SK-N-SH (cell line): ENCODE results near the gene UCHL5. TPM values are rescaled to one million over a fixed set of nuclear protein-coding genes. Genes with fewer than 3 reads are reported as not detected.

Experiments
- CTCF ChIA-PET: fragments of 300-600, 350-600 bp; formaldehyde crosslinking; extraction: SDS; loops from one replicate; lab custom pipeline; 2021; lab: Yijun Ruan, JAX
- POLR2A ChIA-PET: fragments of 350-600 bp; sonication (Branson Sonifier 250); formaldehyde crosslinking; extraction: SDS; loops from one replicate; lab custom pipeline; 2020; ENCODE audit warnings: antibody characterized with exemption, inconsistent platforms; lab: Yijun Ruan, JAX
- DNase-seq: peaks from one replicate; pipeline ENCODE4 v3.0.0; 2012
- H2AFZ ChIP-seq: fragments of 200-600 bp; sonication (generic); 2 replicates; pipeline ENCODE4 v1.8.1; 2016; ENCODE audit warnings: antibody characterized with exemption, mild to moderate bottlenecking, low read depth
- H3F3A ChIP-seq: fragments of 200-600 bp; sonication (generic); replicated peaks from 2 replicates; pipeline ENCODE3; 2016; ENCODE audit warnings: antibody characterized with exemption, mild to moderate bottlenecking; ENCODE audit not compliant: insufficient read depth
- H3K27ac ChIP-seq, 2 experiments: fragments of 200-500 bp in 1 of 2; fragments of 200-600 bp in 1 of 2; sonication (Bioruptor generic) in 1 of 2; sonication (generic), shearing (Covaris generic) in 1 of 2; 2 replicates each; pipeline versions ENCODE4 v1.5.1 to v1.6.1; 2014 to 2016; ENCODE audit warnings: low read depth in 2 of 2, inconsistent platforms in 1 of 2, low read length in 1 of 2, mild to moderate bottlenecking in 1 of 2, mixed read lengths in 1 of 2
- H3K27me3 ChIP-seq: fragments of 200-600 bp; sonication (generic), shearing (Covaris generic); 2 replicates; pipeline ENCODE4 v1.6.1; 2016; ENCODE audit warnings: mixed run types; ENCODE audit not compliant: insufficient read depth
- H3K36me3 ChIP-seq, 2 experiments: fragments of 200-500 bp in 1 of 2; fragments of 200-600 bp in 1 of 2; sonication (Bioruptor generic) in 1 of 2; sonication (generic) in 1 of 2; replicated peaks in 1 of 2; 2 replicates each; pipeline versions ENCODE3 to v1.5.1; 2014 to 2016; ENCODE audit warnings: low read length in 1 of 2, mild to moderate bottlenecking in 1 of 2; ENCODE audit not compliant: insufficient read depth in 2 of 2, control insufficient read depth in 1 of 2
- H3K4me1 ChIP-seq, 2 experiments: fragments of 200-500 bp in 1 of 2; fragments of 200-600 bp in 1 of 2; sonication (Bioruptor generic) in 1 of 2; sonication (generic), shearing (Covaris generic) in 1 of 2; 2 replicates each; pipeline versions ENCODE4 v1.5.1 to v1.6.1; 2014 to 2016; ENCODE audit warnings: low read depth in 1 of 2, low read length in 1 of 2, mixed run types in 1 of 2; ENCODE audit not compliant: insufficient read depth in 2 of 2, control insufficient read depth in 1 of 2
- H3K4me2 ChIP-seq: fragments of 200-600 bp; sonication (generic), shearing (Covaris generic); 2 replicates; pipeline ENCODE4 v1.6.1; 2017; ENCODE audit warnings: mixed run types
- H3K4me3 ChIP-seq, 2 experiments: fragments of 200-500 bp in 1 of 2; fragments of 200-600 bp in 1 of 2; sonication (Bioruptor generic) in 1 of 2; sonication (generic), shearing (Covaris generic) in 1 of 2; 2 replicates each; pipeline versions ENCODE4 v1.5.1 to v1.8.1; 2014 to 2016; ENCODE audit warnings: low read depth in 2 of 2, inconsistent platforms in 1 of 2, low read length in 1 of 2, mild to moderate bottlenecking in 1 of 2, mixed read lengths in 1 of 2, moderate library complexity in 1 of 2
- H3K79me2 ChIP-seq: fragments of 200-600 bp; sonication (generic); 2 replicates; pipeline ENCODE4 v1.8.1; 2017; ENCODE audit warnings: mild to moderate bottlenecking; ENCODE audit not compliant: insufficient read depth
- H3K9ac ChIP-seq: fragments of 200-600 bp; sonication (generic); 2 replicates; pipeline ENCODE4 v1.6.1; 2017; ENCODE audit warnings: mixed run types
- H3K9me2 ChIP-seq: fragments of 200-600 bp; sonication (generic); 2 replicates; pipeline ENCODE4 v1.6.1; 2017; ENCODE audit warnings: mixed run types
- H3K9me3 ChIP-seq: fragments of 200-600 bp; sonication (generic); 2 replicates; pipeline ENCODE4 v1.6.1; 2017; ENCODE audit warnings: mixed run types, mild to moderate bottlenecking, moderate library complexity
- H4K20me1 ChIP-seq: fragments of 200-600 bp; sonication (generic); 2 replicates; pipeline ENCODE4 v1.6.1; 2017; ENCODE audit warnings: mild to moderate bottlenecking, mixed run types; ENCODE audit not compliant: insufficient read depth
- CHD2 ChIP-seq: fragments of 150-350 bp; IDR thresholded peaks from 2 replicates; pipeline ENCODE4 v1.6.1; 2018; ENCODE audit warnings: low read length; ENCODE audit not compliant: partially characterized antibody
- ELF1 ChIP-seq: IDR thresholded peaks from 2 replicates; pipeline ENCODE4 v1.4.0; 2012
- FOSL2 ChIP-seq: IDR thresholded peaks from 2 replicates; pipeline ENCODE4 v1.4.0; 2012; ENCODE audit warnings: low read depth, mild to moderate bottlenecking, moderate library complexity, borderline replicate concordance
- FOXM1 ChIP-seq: IDR thresholded peaks from 2 replicates; pipeline ENCODE4 v1.4.0; 2012; ENCODE audit warnings: low read depth, mild to moderate bottlenecking
- GABPA ChIP-seq: IDR thresholded peaks from 2 replicates; pipeline ENCODE4 v1.4.0; 2012; ENCODE audit warnings: low read depth, mild to moderate bottlenecking
- JUND ChIP-seq: IDR thresholded peaks from 2 replicates; pipeline ENCODE4 v1.4.0; 2012
- MEF2A ChIP-seq: IDR thresholded peaks from 2 replicates; pipeline ENCODE4 v1.4.0; 2012; ENCODE audit warnings: low read depth, borderline replicate concordance
- MXI1 ChIP-seq: IDR thresholded peaks from 2 replicates; pipeline ENCODE4 v1.6.1; 2012; ENCODE audit warnings: mild to moderate bottlenecking, low read depth, low read length, improper control_type of control experiment
- NRF1 ChIP-seq: IDR thresholded peaks from 2 replicates; pipeline ENCODE4 v1.6.1; 2012; ENCODE audit warnings: low read depth, mild to moderate bottlenecking, low read length
- POLR2AphosphoS5 ChIP-seq: IDR thresholded peaks from 2 replicates; pipeline ENCODE4 v1.6.1; 2012; ENCODE audit warnings: low read depth, low read length
- RAD21 ChIP-seq: IDR thresholded peaks from 2 replicates; pipeline ENCODE4 v1.6.1; 2012; ENCODE audit warnings: mild to moderate bottlenecking, low read length
- RCOR1 ChIP-seq: fragments of 150-350 bp; IDR thresholded peaks from 2 replicates; pipeline ENCODE4 v1.6.1; 2017; ENCODE audit warnings: antibody characterized with exemption, low read length
- RXRA ChIP-seq: IDR thresholded peaks from 2 replicates; pipeline ENCODE4 v1.4.0; 2012; ENCODE audit warnings: low read depth, mild to moderate bottlenecking, borderline replicate concordance
- SMC3 ChIP-seq: IDR thresholded peaks from 2 replicates; pipeline ENCODE4 v1.6.1; 2012; ENCODE audit warnings: low read depth, low read length, improper control_type of control experiment
- TCF12 ChIP-seq: IDR thresholded peaks from 2 replicates; pipeline ENCODE4 v1.4.0; 2012
- TEAD4 ChIP-seq: IDR thresholded peaks from 2 replicates; pipeline ENCODE4 v1.4.0; 2012; ENCODE audit warnings: mild to moderate bottlenecking, borderline replicate concordance; ENCODE audit not compliant: insufficient read depth
- YY1 ChIP-seq: IDR thresholded peaks from 2 replicates; pipeline ENCODE4 v1.4.0; 2012; ENCODE audit warnings: low read depth, mild to moderate bottlenecking
- WGBS: methylation state at CpG from one replicate; pipeline ENCODE4 v1.1.6; 2017; ENCODE audit warnings: low lambda C conversion rate; 5-methylcytosine and 5-hydroxymethylcytosine counted together
- polyA plus RNA-seq, 3 experiments: library from polyadenylated mRNA; depleted of rRNA; stranded (reverse); fragments of >200 nt; gene quantifications; 2 replicates each; pipeline ENCODE4 v1.2.3, GENCODE V29; 2012
- TF ChIP-seq, protein P1 (sequence below): IDR thresholded peaks from 2 replicates; pipeline ENCODE4 v1.6.1; 2012; ENCODE audit warnings: mild to moderate bottlenecking, low read depth, low read length, moderate library complexity
- TF ChIP-seq, protein P2 (sequence below): IDR thresholded peaks from 2 replicates; pipeline ENCODE4 v1.4.0; 2012; ENCODE audit warnings: low read depth
- TF ChIP-seq, protein P3 (sequence below): fragments of 150-350 bp; IDR thresholded peaks from 2 replicates; pipeline ENCODE4 v1.6.1; 2017; ENCODE audit warnings: antibody characterized with exemption, low read length, low read depth, borderline replicate concordance
- TF ChIP-seq, protein P4 (sequence below): IDR thresholded peaks from 2 replicates; pipeline ENCODE4 v1.4.0; 2012; ENCODE audit warnings: low read depth, borderline replicate concordance
- TF ChIP-seq, protein P5 (sequence below): IDR thresholded peaks from 2 replicates; pipeline ENCODE4 v1.4.0; 2012; ENCODE audit warnings: low read depth, borderline replicate concordance

UCHL5 gene
- polyA plus RNA-seq, 1 of the 3 experiments (the other 2 are of a cell fraction): 14.9 TPM

DNA sequence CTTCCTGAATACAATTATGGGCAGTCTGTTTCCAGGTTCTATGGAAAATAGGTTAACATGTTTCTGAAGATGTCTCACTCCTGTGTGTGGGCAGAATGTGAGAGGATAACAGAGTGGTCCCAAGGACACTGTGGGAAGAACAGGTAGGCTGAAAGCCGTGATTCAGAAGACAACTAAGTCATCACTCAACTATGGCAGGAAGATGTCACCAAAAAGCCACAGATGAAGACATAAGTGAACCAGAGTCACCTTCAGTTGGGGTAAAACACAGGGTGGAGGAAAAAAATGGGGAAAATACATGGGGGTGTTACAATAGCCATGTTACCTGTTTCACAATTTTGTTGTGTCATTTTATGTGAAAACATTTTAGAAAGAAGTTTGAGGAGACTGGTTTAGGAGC is 75.1 kb downstream of the UCHL5 start (continued):
- TF ChIP-seq, protein P1, sequence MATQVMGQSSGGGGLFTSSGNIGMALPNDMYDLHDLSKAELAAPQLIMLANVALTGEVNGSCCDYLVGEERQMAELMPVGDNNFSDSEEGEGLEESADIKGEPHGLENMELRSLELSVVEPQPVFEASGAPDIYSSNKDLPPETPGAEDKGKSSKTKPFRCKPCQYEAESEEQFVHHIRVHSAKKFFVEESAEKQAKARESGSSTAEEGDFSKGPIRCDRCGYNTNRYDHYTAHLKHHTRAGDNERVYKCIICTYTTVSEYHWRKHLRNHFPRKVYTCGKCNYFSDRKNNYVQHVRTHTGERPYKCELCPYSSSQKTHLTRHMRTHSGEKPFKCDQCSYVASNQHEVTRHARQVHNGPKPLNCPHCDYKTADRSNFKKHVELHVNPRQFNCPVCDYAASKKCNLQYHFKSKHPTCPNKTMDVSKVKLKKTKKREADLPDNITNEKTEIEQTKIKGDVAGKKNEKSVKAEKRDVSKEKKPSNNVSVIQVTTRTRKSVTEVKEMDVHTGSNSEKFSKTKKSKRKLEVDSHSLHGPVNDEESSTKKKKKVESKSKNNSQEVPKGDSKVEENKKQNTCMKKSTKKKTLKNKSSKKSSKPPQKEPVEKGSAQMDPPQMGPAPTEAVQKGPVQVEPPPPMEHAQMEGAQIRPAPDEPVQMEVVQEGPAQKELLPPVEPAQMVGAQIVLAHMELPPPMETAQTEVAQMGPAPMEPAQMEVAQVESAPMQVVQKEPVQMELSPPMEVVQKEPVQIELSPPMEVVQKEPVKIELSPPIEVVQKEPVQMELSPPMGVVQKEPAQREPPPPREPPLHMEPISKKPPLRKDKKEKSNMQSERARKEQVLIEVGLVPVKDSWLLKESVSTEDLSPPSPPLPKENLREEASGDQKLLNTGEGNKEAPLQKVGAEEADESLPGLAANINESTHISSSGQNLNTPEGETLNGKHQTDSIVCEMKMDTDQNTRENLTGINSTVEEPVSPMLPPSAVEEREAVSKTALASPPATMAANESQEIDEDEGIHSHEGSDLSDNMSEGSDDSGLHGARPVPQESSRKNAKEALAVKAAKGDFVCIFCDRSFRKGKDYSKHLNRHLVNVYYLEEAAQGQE: no peak
- TF ChIP-seq, protein P2, sequence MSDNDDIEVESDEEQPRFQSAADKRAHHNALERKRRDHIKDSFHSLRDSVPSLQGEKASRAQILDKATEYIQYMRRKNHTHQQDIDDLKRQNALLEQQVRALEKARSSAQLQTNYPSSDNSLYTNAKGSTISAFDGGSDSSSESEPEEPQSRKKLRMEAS: no peak
- TF ChIP-seq YY1: no peak
- no peak for TF ChIP-seq RXRA
- no peak for TF ChIP-seq GABPA
- TF ChIP-seq, protein P3, sequence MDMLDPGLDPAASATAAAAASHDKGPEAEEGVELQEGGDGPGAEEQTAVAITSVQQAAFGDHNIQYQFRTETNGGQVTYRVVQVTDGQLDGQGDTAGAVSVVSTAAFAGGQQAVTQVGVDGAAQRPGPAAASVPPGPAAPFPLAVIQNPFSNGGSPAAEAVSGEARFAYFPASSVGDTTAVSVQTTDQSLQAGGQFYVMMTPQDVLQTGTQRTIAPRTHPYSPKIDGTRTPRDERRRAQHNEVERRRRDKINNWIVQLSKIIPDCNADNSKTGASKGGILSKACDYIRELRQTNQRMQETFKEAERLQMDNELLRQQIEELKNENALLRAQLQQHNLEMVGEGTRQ: no peak
- no peak for TF ChIP-seq MXI1
- no peak for TF ChIP-seq SMC3
- no peak for TF ChIP-seq TCF12
- no peak for TF ChIP-seq FOSL2

DNA sequence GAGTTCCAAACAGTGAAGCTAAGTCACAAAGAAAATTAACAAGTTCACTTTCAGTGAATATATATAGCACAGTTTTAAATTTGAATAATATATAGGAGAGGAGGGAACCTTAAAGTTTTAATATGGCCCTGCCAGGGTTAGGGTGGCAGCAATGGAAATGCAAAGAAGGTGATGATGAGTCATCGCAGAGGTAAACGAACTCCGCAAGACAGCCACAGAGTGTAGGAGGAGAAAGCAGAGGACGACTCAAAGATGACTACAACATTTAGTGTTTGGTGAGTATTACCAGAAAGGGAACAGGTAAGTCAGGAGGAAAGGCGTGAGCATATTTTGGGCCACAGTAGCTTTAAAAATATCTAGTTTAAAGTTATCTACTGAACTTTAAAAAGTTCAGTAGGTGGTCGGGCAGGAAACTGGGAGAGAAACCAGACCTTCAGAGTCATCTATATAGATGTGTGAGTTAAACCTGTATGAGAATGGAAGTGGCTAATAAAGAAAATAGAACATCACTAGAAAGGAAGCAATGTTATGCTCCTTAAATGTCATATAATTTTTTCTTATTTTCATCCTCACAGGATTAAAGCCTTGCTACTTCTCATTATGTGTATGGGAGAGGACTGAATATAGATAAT is 75.7 kb downstream of the UCHL5 start:
- Histone ChIP-seq H3F3A (no peaks in the 10 kb centered on the region), H3K27me3 (no peaks in the 10 kb centered on the region), H3K27ac (no peak overlapping the region), H3K4me2 (no peak overlapping the region), H3K9ac (no peak overlapping the region), H2AFZ (no peak overlapping the region), H3K79me2 (no peaks in the 10 kb centered on the region), H3K9me2 (no peaks in the 10 kb centered on the region), H3K4me1 (no peaks in the 10 kb centered on the region), H4K20me1 (no peaks in the 10 kb centered on the region), H3K36me3 (no peaks in the 10 kb centered on the region), H3K4me3 (no peak overlapping the region), H3K9me3 (no peaks in the 10 kb centered on the region)
- CTCF ChIA-PET: no interaction called here
- TF ChIP-seq FOXM1 (no peak), TCF12 (no peak), POLR2AphosphoS5 (no peak), MEF2A (no peak), RCOR1 (no peak), CHD2 (no peak), JUND (no peak), RAD21 (no peak), ELF1 (no peak), MXI1 (no peak), SMC3 (no peak), NRF1 (no peak), TEAD4 (no peak)
- TF ChIP-seq, protein P3: no peak
- TF ChIP-seq, protein P2: no peak
- TF ChIP-seq, protein P4, sequence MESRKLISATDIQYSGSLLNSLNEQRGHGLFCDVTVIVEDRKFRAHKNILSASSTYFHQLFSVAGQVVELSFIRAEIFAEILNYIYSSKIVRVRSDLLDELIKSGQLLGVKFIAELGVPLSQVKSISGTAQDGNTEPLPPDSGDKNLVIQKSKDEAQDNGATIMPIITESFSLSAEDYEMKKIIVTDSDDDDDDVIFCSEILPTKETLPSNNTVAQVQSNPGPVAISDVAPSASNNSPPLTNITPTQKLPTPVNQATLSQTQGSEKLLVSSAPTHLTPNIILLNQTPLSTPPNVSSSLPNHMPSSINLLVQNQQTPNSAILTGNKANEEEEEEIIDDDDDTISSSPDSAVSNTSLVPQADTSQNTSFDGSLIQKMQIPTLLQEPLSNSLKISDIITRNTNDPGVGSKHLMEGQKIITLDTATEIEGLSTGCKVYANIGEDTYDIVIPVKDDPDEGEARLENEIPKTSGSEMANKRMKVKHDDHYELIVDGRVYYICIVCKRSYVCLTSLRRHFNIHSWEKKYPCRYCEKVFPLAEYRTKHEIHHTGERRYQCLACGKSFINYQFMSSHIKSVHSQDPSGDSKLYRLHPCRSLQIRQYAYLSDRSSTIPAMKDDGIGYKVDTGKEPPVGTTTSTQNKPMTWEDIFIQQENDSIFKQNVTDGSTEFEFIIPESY: no peak
- TF ChIP-seq, protein P5, sequence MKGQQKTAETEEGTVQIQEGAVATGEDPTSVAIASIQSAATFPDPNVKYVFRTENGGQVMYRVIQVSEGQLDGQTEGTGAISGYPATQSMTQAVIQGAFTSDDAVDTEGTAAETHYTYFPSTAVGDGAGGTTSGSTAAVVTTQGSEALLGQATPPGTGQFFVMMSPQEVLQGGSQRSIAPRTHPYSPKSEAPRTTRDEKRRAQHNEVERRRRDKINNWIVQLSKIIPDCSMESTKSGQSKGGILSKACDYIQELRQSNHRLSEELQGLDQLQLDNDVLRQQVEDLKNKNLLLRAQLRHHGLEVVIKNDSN: no peak
- WGBS: 88% methylated on average over 6 of the region's 6 CpGs
- no peak for DNase-seq
- POLR2A ChIA-PET: no interaction called here
